ENCODE results near the gene TEAD1. TPM values are rescaled to one million over a fixed set of nuclear protein-coding genes. Genes with fewer than 3 reads are reported as not detected.

The TEAD1 gene
- total and polyA plus RNA-seq, 2 experiments from 2014 or later, result 24.5 to 103 TPM

DNA sequence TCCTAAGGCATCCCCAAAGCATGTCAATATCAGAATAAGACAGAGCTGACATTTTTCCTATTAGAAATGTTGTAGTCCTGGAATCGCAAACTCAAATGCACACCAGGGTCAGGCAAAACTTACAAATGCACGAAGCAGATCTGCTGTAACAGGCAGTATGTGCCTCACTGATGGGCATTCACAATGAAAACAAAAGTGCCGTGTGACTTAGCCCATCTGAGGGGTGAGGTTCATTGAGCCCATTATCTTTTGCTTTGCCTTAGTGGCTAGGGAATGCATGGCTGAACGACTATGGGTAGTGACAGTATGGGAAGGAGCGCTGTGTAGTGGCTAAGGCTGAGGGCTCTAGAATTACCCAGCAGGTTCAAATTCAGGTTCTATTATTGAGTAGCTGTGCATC, 291.8 kb downstream of the TEAD1 start (continued):
- no peak for TF ChIP-seq JUNB (IDR thresholded peaks at IDR 0.05; ENCODE audit: unreplicated experiment)
- TF ChIP-seq STAT1 (IDR thresholded peaks at IDR 0.05; ENCODE audit: unreplicated experiment), result no peak
- TF ChIP-seq NANOG (IDR thresholded peaks at IDR 0.05; ENCODE audit: borderline replicate concordance), result no peak
- no peak for TF ChIP-seq EZH2phosphoT487 (IDR thresholded peaks at IDR 0.05; ENCODE audit: unreplicated experiment)
- no peak for TF ChIP-seq REST (IDR thresholded peaks at IDR 0.05; ENCODE audit: unreplicated experiment)
- TF ChIP-seq POLR2AphosphoS5 (IDR thresholded peaks at IDR 0.05; ENCODE audit: low read depth), result no peak

- H3K4me3 Mint-ChIP-seq, result no peak overlapping the region
- no peaks in the 10 kb centered on the region for H3K9me3 Mint-ChIP-seq
- H3K4me1 Mint-ChIP-seq, result no peaks in the 10 kb centered on the region; the same call in 2 of the 3 replicates
- TF ChIP-seq ZNF331 (CRISPR knock-in tag; IDR thresholded peaks at IDR 0.05; ENCODE audit: low read depth) (no peak), NANOG (IDR thresholded peaks at IDR 0.05; ENCODE audit: borderline replicate concordance) (no peak), JUNB (IDR thresholded peaks at IDR 0.05; ENCODE audit: unreplicated experiment) (no peak), ZNF114 (CRISPR knock-in tag; IDR thresholded peaks at IDR 0.05) (no peak), EZH2phosphoT487 (IDR thresholded peaks at IDR 0.05; ENCODE audit: unreplicated experiment) (no peak), EZH2 (IDR thresholded peaks at IDR 0.05; ENCODE audit: low read depth, unreplicated experiment) (no peak), POLR2AphosphoS5 (IDR thresholded peaks at IDR 0.05; ENCODE audit: low read depth) (no peak), CREB1 (CRISPR knock-in tag; IDR thresholded peaks at IDR 0.05; ENCODE audit: low read depth) (no peak), CTCF (conservative IDR thresholded peaks at IDR 0.05; ENCODE audit: low read depth in 2 of 2) (no peak), STAT1 (IDR thresholded peaks at IDR 0.05; ENCODE audit: unreplicated experiment) (no peak)
- TF ChIP-seq, protein P1, sequence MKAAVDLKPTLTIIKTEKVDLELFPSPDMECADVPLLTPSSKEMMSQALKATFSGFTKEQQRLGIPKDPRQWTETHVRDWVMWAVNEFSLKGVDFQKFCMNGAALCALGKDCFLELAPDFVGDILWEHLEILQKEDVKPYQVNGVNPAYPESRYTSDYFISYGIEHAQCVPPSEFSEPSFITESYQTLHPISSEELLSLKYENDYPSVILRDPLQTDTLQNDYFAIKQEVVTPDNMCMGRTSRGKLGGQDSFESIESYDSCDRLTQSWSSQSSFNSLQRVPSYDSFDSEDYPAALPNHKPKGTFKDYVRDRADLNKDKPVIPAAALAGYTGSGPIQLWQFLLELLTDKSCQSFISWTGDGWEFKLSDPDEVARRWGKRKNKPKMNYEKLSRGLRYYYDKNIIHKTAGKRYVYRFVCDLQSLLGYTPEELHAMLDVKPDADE (IDR thresholded peaks at IDR 0.05), result no peak
- TF ChIP-seq, protein P2, sequence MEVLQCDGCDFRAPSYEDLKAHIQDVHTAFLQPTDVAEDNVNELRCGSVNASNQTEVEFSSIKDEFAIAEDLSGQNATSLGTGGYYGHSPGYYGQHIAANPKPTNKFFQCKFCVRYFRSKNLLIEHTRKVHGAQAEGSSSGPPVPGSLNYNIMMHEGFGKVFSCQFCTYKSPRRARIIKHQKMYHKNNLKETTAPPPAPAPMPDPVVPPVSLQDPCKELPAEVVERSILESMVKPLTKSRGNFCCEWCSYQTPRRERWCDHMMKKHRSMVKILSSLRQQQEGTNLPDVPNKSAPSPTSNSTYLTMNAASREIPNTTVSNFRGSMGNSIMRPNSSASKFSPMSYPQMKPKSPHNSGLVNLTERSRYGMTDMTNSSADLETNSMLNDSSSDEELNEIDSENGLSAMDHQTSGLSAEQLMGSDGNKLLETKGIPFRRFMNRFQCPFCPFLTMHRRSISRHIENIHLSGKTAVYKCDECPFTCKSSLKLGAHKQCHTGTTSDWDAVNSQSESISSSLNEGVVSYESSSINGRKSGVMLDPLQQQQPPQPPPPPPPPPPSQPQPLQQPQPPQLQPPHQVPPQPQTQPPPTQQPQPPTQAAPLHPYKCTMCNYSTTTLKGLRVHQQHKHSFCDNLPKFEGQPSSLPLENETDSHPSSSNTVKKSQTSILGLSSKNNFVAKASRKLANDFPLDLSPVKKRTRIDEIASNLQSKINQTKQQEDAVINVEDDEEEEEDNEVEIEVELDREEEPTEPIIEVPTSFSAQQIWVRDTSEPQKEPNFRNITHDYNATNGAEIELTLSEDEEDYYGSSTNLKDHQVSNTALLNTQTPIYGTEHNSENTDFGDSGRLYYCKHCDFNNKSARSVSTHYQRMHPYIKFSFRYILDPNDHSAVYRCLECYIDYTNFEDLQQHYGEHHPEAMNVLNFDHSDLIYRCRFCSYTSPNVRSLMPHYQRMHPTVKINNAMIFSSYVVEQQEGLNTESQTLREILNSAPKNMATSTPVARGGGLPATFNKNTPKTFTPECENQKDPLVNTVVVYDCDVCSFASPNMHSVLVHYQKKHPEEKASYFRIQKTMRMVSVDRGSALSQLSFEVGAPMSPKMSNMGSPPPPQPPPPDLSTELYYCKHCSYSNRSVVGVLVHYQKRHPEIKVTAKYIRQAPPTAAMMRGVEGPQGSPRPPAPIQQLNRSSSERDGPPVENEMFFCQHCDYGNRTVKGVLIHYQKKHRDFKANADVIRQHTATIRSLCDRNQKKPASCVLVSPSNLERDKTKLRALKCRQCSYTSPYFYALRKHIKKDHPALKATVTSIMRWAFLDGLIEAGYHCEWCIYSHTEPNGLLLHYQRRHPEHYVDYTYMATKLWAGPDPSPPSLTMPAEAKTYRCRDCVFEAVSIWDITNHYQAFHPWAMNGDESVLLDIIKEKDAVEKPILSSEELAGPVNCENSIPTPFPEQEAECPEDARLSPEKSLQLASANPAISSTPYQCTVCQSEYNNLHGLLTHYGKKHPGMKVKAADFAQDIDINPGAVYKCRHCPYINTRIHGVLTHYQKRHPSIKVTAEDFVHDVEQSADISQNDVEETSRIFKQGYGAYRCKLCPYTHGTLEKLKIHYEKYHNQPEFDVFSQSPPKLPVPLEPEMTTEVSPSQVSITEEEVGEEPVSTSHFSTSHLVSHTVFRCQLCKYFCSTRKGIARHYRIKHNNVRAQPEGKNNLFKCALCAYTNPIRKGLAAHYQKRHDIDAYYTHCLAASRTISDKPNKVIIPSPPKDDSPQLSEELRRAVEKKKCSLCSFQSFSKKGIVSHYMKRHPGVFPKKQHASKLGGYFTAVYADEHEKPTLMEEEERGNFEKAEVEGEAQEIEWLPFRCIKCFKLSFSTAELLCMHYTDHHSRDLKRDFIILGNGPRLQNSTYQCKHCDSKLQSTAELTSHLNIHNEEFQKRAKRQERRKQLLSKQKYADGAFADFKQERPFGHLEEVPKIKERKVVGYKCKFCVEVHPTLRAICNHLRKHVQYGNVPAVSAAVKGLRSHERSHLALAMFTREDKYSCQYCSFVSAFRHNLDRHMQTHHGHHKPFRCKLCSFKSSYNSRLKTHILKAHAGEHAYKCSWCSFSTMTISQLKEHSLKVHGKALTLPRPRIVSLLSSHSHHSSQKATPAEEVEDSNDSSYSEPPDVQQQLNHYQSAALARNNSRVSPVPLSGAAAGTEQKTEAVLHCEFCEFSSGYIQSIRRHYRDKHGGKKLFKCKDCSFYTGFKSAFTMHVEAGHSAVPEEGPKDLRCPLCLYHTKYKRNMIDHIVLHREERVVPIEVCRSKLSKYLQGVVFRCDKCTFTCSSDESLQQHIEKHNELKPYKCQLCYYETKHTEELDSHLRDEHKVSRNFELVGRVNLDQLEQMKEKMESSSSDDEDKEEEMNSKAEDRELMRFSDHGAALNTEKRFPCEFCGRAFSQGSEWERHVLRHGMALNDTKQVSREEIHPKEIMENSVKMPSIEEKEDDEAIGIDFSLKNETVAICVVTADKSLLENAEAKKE (CRISPR knock-in tag; IDR thresholded peaks at IDR 0.05), result no peak
Observed at GRCh38 chr11:12968101-12968500, 293.9 kb downstream of the TEAD1 start.

More at GRCh38 chr11:12968101-12968500, 293.9 kb downstream of the TEAD1 start:
- Histone ChIP-seq H3K4me3 (no peak overlapping the region), H2AFZ (no peak overlapping the region), H3F3A (replicated peaks; ENCODE audit: low read depth) (no peaks in the 10 kb centered on the region), H4K20me1 (replicated peaks; ENCODE audit: insufficient read depth) (no peaks in the 10 kb centered on the region), H3K27ac (ENCODE audit: low read depth) (no peak overlapping the region), H3K4me1 (ENCODE audit: insufficient read depth) (no peaks in the 10 kb centered on the region), H3K79me2 (replicated peaks; ENCODE audit: insufficient read depth) (no peaks in the 10 kb centered on the region), H3K36me3 (ENCODE audit: insufficient read depth) (no peaks in the 10 kb centered on the region), H3K9me2 (ENCODE audit: insufficient read depth) (no peaks in the 10 kb centered on the region), H3K27me3 (ENCODE audit: insufficient read depth) (no peaks in the 10 kb centered on the region), H3K4me2 (no peak overlapping the region)
- ATAC-seq, result no peak
- no peak overlapping the region for H3K27ac Mint-ChIP-seq
- peaks cover 4% of the 10 kb centered on the region for H3K27me3 Mint-ChIP-seq (ENCODE audit: insufficient read depth, low read depth, poor library complexity)
- H3K36me3 Mint-ChIP-seq (ENCODE audit: low read depth), result no peaks in the 10 kb centered on the region
- no peak for DNase-seq (ENCODE audit: low spot score)
